Measurements from ENCODE around the gene PIAS1.

The PIAS1 gene

GRCh38 chr15:68229386-68230156, 175.5 kb downstream of the PIAS1 start, which contains the start of gene CLN6:
Gene CLN6 (minus strand): TSS chr15:68229728. CDS start chr15:68229584, 144 bp downstream.
- TF ChIP-seq SPI1 (IDR thresholded peaks at IDR 0.05; ENCODE audit: borderline replicate concordance, low read depth) (no peak), POLR2AphosphoS5 (IDR thresholded peaks at IDR 0.05; ENCODE audit: low read depth) (peak; percentile 66)
- Histone ChIP-seq H3K4me3 (replicated peaks; ENCODE audit: insufficient read depth, low read length) (peak within 1 kb of the TSS; percentile 63), H3K27me3 (ENCODE audit: insufficient read depth, poor library complexity, severe bottlenecking) (no peaks in the 10 kb centered on the region), H3K27ac (replicated peaks) (peak within 1 kb of the TSS; percentile 91)
- DNase-seq (ENCODE audit: low read depth in 1 of 2, low spot score in 1 of 2) = peak; percentile 74 to 80

- no peak for TF ChIP-seq POLR2AphosphoS5 (IDR thresholded peaks at IDR 0.05; ENCODE audit: low read depth)
- TF ChIP-seq GABPA (IDR thresholded peaks at IDR 0.05; ENCODE audit: low read depth) = no peak
- TF ChIP-seq SPI1 (IDR thresholded peaks at IDR 0.05; ENCODE audit: borderline replicate concordance, low read depth) = no peak
- no peak for TF ChIP-seq CTCF (IDR thresholded peaks at IDR 0.05; ENCODE audit: insufficient read depth, low read length)
- no peak for TF ChIP-seq REST (IDR thresholded peaks at IDR 0.05; ENCODE audit: insufficient replicate concordance, low read depth)
- no peak for DNase-seq (ENCODE audit: low read depth in 1 of 2, low spot score in 1 of 2)
- peak overlapping the region; percentile 63 for H3K4me3 ChIP-seq (replicated peaks; ENCODE audit: insufficient read depth, low read length)
- H3K27me3 ChIP-seq (ENCODE audit: insufficient read depth, poor library complexity, severe bottlenecking) = no peaks in the 10 kb centered on the region
- peak overlapping the region; percentile 91 for H3K27ac ChIP-seq (replicated peaks)
These were observed 176.3 kb downstream of the PIAS1 start for GRCh38 chr15:68230157-68231100.

- H3K27ac ChIP-seq (replicated peaks) = no peak overlapping the region
- no peak for DNase-seq (ENCODE audit: low read depth in 1 of 2, low spot score in 1 of 2)
- H3K4me3 ChIP-seq (replicated peaks; ENCODE audit: insufficient read depth, low read length) = no peak overlapping the region
- no peaks in the 10 kb centered on the region for H3K27me3 ChIP-seq (ENCODE audit: insufficient read depth, poor library complexity, severe bottlenecking)
- TF ChIP-seq GABPA (IDR thresholded peaks at IDR 0.05; ENCODE audit: low read depth) (no peak), REST (IDR thresholded peaks at IDR 0.05; ENCODE audit: insufficient replicate concordance, low read depth) (no peak), POLR2AphosphoS5 (IDR thresholded peaks at IDR 0.05; ENCODE audit: low read depth) (no peak), SPI1 (IDR thresholded peaks at IDR 0.05; ENCODE audit: borderline replicate concordance, low read depth) (no peak), CTCF (IDR thresholded peaks at IDR 0.05; ENCODE audit: insufficient read depth, low read length) (no peak)
These were observed 177.1 kb downstream of the PIAS1 start for GRCh38 chr15:68231102-68231818.
